ENCODE data around the gene DPPA3.
"Not testable (repeated sequence)": the region's sequence is repeated elsewhere in the genome, so short reads cannot be mapped to it uniquely, and the experiment has no call there.

DPPA3 gene

GRCh38 chr12:7711133-7711532 lies at the start of gene DPPA3:
TSS of gene DPPA3 (plus strand) at chr12:7711433. CDS start at chr12:7711571, 138 bp downstream.
- no peak within 1 kb of the TSS for H3K27ac ChIP-seq (ENCODE audit: low read length)
- no peaks in the 10 kb centered on the region for H3K36me3 ChIP-seq (ENCODE audit: control insufficient read depth in 2 of 2, insufficient read depth in 2 of 2, low read length in 2 of 2)
- no peaks in the 10 kb centered on the region for H3K4me1 ChIP-seq (ENCODE audit: control insufficient read depth, insufficient read depth, low read length)
- no peak within 1 kb of the TSS for H3K4me3 ChIP-seq (ENCODE audit: low read length in 2 of 2)
- no peak within 1 kb of the TSS for H3K9ac ChIP-seq (ENCODE audit: low read length in 2 of 2)
- H3K27me3 ChIP-seq (ENCODE audit: control insufficient read depth in 1 of 2, insufficient read depth in 2 of 2, low read length in 2 of 2) = no peaks in the 10 kb centered on the region
- H3K9me3 ChIP-seq (ENCODE audit: control insufficient read depth in 2 of 2, low read length in 2 of 2) = peaks cover 0 to 3% of the 10 kb centered on the region in 2 donors

- no peaks in the 10 kb centered on the region for H3K36me3 ChIP-seq (ENCODE audit: control insufficient read depth in 2 of 2, insufficient read depth in 2 of 2, low read length in 2 of 2)
- H3K4me3 ChIP-seq (ENCODE audit: low read length in 2 of 2) = no peak overlapping the region
- H3K27ac ChIP-seq (ENCODE audit: low read length) = no peak overlapping the region
- no peaks in the 10 kb centered on the region for H3K27me3 ChIP-seq (ENCODE audit: control insufficient read depth in 1 of 2, insufficient read depth in 2 of 2, low read length in 2 of 2)
- H3K9ac ChIP-seq (ENCODE audit: low read length in 2 of 2) = no peak overlapping the region
- no peaks in the 10 kb centered on the region for H3K4me1 ChIP-seq (ENCODE audit: control insufficient read depth, insufficient read depth, low read length)
- no peaks in the 10 kb centered on the region for H3K9me3 ChIP-seq (ENCODE audit: control insufficient read depth in 2 of 2, low read length in 2 of 2)
Observed at GRCh38 chr12:7661741-7662140, 49.5 kb upstream of the DPPA3 start.

- Histone ChIP-seq H3K27me3 (ENCODE audit: control insufficient read depth in 1 of 2, insufficient read depth in 2 of 2, low read length in 2 of 2) (no peaks in the 10 kb centered on the region), H3K9ac (ENCODE audit: low read length in 2 of 2) (no peak overlapping the region), H3K27ac (ENCODE audit: low read length) (no peak overlapping the region), H3K36me3 (ENCODE audit: control insufficient read depth in 2 of 2, insufficient read depth in 2 of 2, low read length in 2 of 2) (no peaks in the 10 kb centered on the region), H3K4me3 (ENCODE audit: low read length in 2 of 2) (no peak overlapping the region), H3K9me3 (ENCODE audit: control insufficient read depth in 2 of 2, low read length in 2 of 2) (no peaks in the 10 kb centered on the region), H3K4me1 (ENCODE audit: control insufficient read depth, insufficient read depth, low read length) (no peaks in the 10 kb centered on the region)
Observed at GRCh38 chr12:7666595-7666994, 44.6 kb upstream of the DPPA3 start.

DNA sequence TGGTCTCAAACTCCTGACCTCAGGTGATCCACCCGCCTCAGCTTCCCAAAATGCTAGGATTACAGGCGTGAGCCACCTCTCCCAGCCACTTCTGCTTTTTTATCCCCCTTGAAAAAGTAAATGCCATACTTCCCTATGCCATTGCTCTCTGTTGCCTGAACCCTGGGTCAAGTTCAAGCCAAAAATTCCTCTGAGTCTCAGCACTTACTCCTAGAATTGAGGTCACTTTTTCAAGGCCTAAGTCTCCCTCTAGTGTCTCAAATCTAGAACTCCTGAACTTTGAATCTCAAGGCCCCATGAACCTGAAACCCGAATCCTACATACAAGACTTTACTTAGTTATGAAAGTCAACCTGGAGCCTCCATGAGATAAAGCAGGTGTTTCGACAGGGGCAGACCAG lies 44.1 kb upstream of the DPPA3 start:
- H3K4me1 ChIP-seq (ENCODE audit: control insufficient read depth, insufficient read depth, low read length) = no peaks in the 10 kb centered on the region
- no peak overlapping the region for H3K9ac ChIP-seq (ENCODE audit: low read length in 2 of 2)
- no peak overlapping the region for H3K4me3 ChIP-seq (ENCODE audit: low read length in 2 of 2)
- H3K27ac ChIP-seq (ENCODE audit: low read length) = no peak overlapping the region
- no peaks in the 10 kb centered on the region for H3K9me3 ChIP-seq (ENCODE audit: control insufficient read depth in 2 of 2, low read length in 2 of 2)
- H3K27me3 ChIP-seq (ENCODE audit: control insufficient read depth in 1 of 2, insufficient read depth in 2 of 2, low read length in 2 of 2) = no peaks in the 10 kb centered on the region
- H3K36me3 ChIP-seq (ENCODE audit: control insufficient read depth in 2 of 2, insufficient read depth in 2 of 2, low read length in 2 of 2) = no peaks in the 10 kb centered on the region

- no peaks in the 10 kb centered on the region for H3K27me3 ChIP-seq (ENCODE audit: control insufficient read depth in 1 of 2, insufficient read depth in 2 of 2, low read length in 2 of 2)
- no peaks in the 10 kb centered on the region for H3K36me3 ChIP-seq (ENCODE audit: control insufficient read depth in 2 of 2, insufficient read depth in 2 of 2, low read length in 2 of 2)
- no peaks in the 10 kb centered on the region for H3K4me1 ChIP-seq (ENCODE audit: control insufficient read depth, insufficient read depth, low read length)
- H3K27ac ChIP-seq (ENCODE audit: low read length) = no peak overlapping the region
- no peak overlapping the region for H3K9ac ChIP-seq (ENCODE audit: low read length in 2 of 2)
- no peaks in the 10 kb centered on the region for H3K9me3 ChIP-seq (ENCODE audit: control insufficient read depth in 2 of 2, low read length in 2 of 2)
- no peak overlapping the region for H3K4me3 ChIP-seq (ENCODE audit: low read length in 2 of 2)
Observed at GRCh38 chr12:7668171-7668570, 43.1 kb upstream of the DPPA3 start.

- H3K9me3 ChIP-seq (ENCODE audit: control insufficient read depth in 2 of 2, low read length in 2 of 2) = not testable (repeated sequence)
Observed at GRCh38 chr12:7675455-7675854, 35.8 kb upstream of the DPPA3 start.

GRCh38 chr12:7677432-7677888 lies 33.8 kb upstream of the DPPA3 start:
- not testable (repeated sequence) for H3K36me3 ChIP-seq (ENCODE audit: control insufficient read depth in 2 of 2, insufficient read depth in 2 of 2, low read length in 2 of 2); H3K9ac ChIP-seq (ENCODE audit: low read length in 2 of 2); H3K27me3 ChIP-seq (ENCODE audit: control insufficient read depth in 1 of 2, insufficient read depth in 2 of 2, low read length in 2 of 2); H3K27ac ChIP-seq (ENCODE audit: low read length); H3K9me3 ChIP-seq (ENCODE audit: control insufficient read depth in 2 of 2, low read length in 2 of 2); H3K4me3 ChIP-seq (ENCODE audit: low read length in 2 of 2); H3K4me1 ChIP-seq (ENCODE audit: control insufficient read depth, insufficient read depth, low read length)

More at GRCh38 chr12:7675455-7675854, 35.8 kb upstream of the DPPA3 start:
- not testable (repeated sequence) for H3K4me1 ChIP-seq (ENCODE audit: control insufficient read depth, insufficient read depth, low read length); H3K27me3 ChIP-seq (ENCODE audit: control insufficient read depth in 1 of 2, insufficient read depth in 2 of 2, low read length in 2 of 2); H3K27ac ChIP-seq (ENCODE audit: low read length); H3K36me3 ChIP-seq (ENCODE audit: control insufficient read depth in 2 of 2, insufficient read depth in 2 of 2, low read length in 2 of 2); H3K4me3 ChIP-seq (ENCODE audit: low read length in 2 of 2); H3K9ac ChIP-seq (ENCODE audit: low read length in 2 of 2)

GRCh38 chr12:7678744-7679143 lies 32.5 kb upstream of the DPPA3 start:
- Histone ChIP-seq H3K36me3 (ENCODE audit: control insufficient read depth in 2 of 2, insufficient read depth in 2 of 2, low read length in 2 of 2) (no peaks in the 10 kb centered on the region), H3K27ac (ENCODE audit: low read length) (no peak overlapping the region), H3K9me3 (ENCODE audit: control insufficient read depth in 2 of 2, low read length in 2 of 2) (no peaks in the 10 kb centered on the region), H3K4me1 (ENCODE audit: control insufficient read depth, insufficient read depth, low read length) (no peaks in the 10 kb centered on the region), H3K27me3 (ENCODE audit: control insufficient read depth in 1 of 2, insufficient read depth in 2 of 2, low read length in 2 of 2) (no peaks in the 10 kb centered on the region), H3K9ac (ENCODE audit: low read length in 2 of 2) (no peak overlapping the region), H3K4me3 (ENCODE audit: low read length in 2 of 2) (no peak overlapping the region)

- no peak overlapping the region for H3K27ac ChIP-seq (ENCODE audit: low read length)
- H3K27me3 ChIP-seq (ENCODE audit: control insufficient read depth in 1 of 2, insufficient read depth in 2 of 2, low read length in 2 of 2) = no peaks in the 10 kb centered on the region
- no peak overlapping the region for H3K9ac ChIP-seq (ENCODE audit: low read length in 2 of 2)
- no peak overlapping the region for H3K4me3 ChIP-seq (ENCODE audit: low read length in 2 of 2)
- no peaks in the 10 kb centered on the region for H3K36me3 ChIP-seq (ENCODE audit: control insufficient read depth in 2 of 2, insufficient read depth in 2 of 2, low read length in 2 of 2)
- H3K4me1 ChIP-seq (ENCODE audit: control insufficient read depth, insufficient read depth, low read length) = no peaks in the 10 kb centered on the region
- H3K9me3 ChIP-seq (ENCODE audit: control insufficient read depth in 2 of 2, low read length in 2 of 2) = no peaks in the 10 kb centered on the region
Observed at GRCh38 chr12:7679251-7680045, 31.8 kb upstream of the DPPA3 start.

DNA sequence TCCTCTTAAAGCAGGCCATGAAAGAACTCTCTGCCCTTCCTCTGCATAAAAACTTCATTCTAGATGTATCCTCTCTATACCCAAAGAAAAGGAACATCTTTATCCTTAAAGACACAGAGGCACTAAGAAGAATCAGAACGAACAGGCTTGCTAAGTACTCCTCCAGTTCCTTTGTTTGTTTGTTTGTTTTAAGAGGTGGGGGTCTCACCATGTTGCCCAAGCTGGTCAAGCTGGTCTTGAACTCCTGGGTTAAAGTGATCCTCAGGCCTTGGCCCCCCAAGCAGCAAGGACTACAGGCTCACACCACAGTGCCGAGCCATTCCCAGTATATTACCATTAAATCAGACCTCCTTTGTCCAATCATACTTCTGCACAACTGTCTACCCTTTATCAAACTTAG lies 29.7 kb upstream of the DPPA3 start:
- Histone ChIP-seq H3K36me3 (ENCODE audit: control insufficient read depth in 2 of 2, insufficient read depth in 2 of 2, low read length in 2 of 2) (no peaks in the 10 kb centered on the region), H3K27me3 (ENCODE audit: control insufficient read depth in 1 of 2, insufficient read depth in 2 of 2, low read length in 2 of 2) (no peaks in the 10 kb centered on the region), H3K27ac (ENCODE audit: low read length) (no peak overlapping the region), H3K9me3 (ENCODE audit: control insufficient read depth in 2 of 2, low read length in 2 of 2) (no peaks in the 10 kb centered on the region), H3K9ac (ENCODE audit: low read length in 2 of 2) (no peak overlapping the region), H3K4me3 (ENCODE audit: low read length in 2 of 2) (no peak overlapping the region), H3K4me1 (ENCODE audit: control insufficient read depth, insufficient read depth, low read length) (no peaks in the 10 kb centered on the region)

- Histone ChIP-seq H3K9ac (ENCODE audit: low read length in 2 of 2) (no peak overlapping the region), H3K36me3 (ENCODE audit: control insufficient read depth in 2 of 2, insufficient read depth in 2 of 2, low read length in 2 of 2) (no peaks in the 10 kb centered on the region), H3K4me3 (ENCODE audit: low read length in 2 of 2) (no peak overlapping the region), H3K27me3 (ENCODE audit: control insufficient read depth in 1 of 2, insufficient read depth in 2 of 2, low read length in 2 of 2) (peaks cover 0 to 2% of the 10 kb centered on the region in 2 donors), H3K27ac (ENCODE audit: low read length) (no peak overlapping the region), H3K4me1 (ENCODE audit: control insufficient read depth, insufficient read depth, low read length) (no peaks in the 10 kb centered on the region), H3K9me3 (ENCODE audit: control insufficient read depth in 2 of 2, low read length in 2 of 2) (no peaks in the 10 kb centered on the region)
Observed at GRCh38 chr12:7693793-7694192, 17.4 kb upstream of the DPPA3 start.

Measured in stomach smooth muscle (tissue), 2 donors.